Gastrocnemius medialis (tissue), 4 donors: ENCODE data around the gene SPRYD4.

Experiments
- POLR2A ChIP-seq, 2 donors: fragments of 450-650 bp; IDR thresholded peaks; one replicate each; pipeline ENCODE4 v1.6.1; 2017; ENCODE audit warnings: antibody characterized with exemption in 2 of 2, mild to moderate bottlenecking in 2 of 2, moderate library complexity in 2 of 2
- TF ChIP-seq, protein P1 (sequence below), 5 experiments: fragments of 450-650 bp in 3 of 5; fragments of 200-600 bp in 2 of 5; sonication (generic) in 2 of 5; IDR thresholded peaks in 4 of 5; conservative IDR thresholded peaks in 1 of 5; 1 replicate in 4 of 5; 2 replicates in 1 of 5; pipeline ENCODE4 v1.5.1; 2016 to 2019; ENCODE audit warnings: antibody characterized with exemption in 5 of 5, mild to moderate bottlenecking in 3 of 5, moderate library complexity in 3 of 5

DNA sequence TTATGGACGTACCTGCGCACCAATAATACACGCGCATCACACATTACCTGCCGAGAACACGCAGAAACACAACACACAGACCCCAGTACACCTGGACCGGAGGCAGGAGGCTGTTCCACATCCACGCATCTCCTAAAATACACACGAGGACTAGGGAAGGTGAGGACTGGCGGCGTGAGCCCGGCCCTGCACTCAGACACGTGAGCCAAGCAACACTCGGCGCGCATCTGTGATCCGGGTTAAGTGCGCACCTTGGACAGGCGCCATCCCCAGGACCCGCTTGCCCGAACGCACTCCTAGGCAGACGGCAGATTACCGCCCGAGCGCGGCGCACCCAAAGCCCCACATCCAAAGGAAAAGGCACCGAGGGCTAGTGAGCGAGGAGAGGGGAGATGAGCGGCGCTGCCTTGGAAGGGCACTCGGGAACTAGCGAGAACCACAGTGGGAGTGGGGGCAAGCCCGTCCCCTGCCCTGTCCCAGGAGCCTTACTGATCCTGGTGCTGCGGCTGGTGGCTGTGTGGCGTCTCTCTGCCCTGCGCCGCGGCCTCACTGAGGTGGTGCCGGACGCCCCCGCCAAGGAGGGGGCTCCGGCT, 19.2 kb downstream of the SPRYD4 start:
- TF ChIP-seq POLR2A (IDR thresholded peaks at IDR 0.05): no peak
- TF ChIP-seq, protein P1, sequence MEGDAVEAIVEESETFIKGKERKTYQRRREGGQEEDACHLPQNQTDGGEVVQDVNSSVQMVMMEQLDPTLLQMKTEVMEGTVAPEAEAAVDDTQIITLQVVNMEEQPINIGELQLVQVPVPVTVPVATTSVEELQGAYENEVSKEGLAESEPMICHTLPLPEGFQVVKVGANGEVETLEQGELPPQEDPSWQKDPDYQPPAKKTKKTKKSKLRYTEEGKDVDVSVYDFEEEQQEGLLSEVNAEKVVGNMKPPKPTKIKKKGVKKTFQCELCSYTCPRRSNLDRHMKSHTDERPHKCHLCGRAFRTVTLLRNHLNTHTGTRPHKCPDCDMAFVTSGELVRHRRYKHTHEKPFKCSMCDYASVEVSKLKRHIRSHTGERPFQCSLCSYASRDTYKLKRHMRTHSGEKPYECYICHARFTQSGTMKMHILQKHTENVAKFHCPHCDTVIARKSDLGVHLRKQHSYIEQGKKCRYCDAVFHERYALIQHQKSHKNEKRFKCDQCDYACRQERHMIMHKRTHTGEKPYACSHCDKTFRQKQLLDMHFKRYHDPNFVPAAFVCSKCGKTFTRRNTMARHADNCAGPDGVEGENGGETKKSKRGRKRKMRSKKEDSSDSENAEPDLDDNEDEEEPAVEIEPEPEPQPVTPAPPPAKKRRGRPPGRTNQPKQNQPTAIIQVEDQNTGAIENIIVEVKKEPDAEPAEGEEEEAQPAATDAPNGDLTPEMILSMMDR (IDR thresholded peaks at IDR 0.05 in 4 of 5, conservative IDR thresholded peaks at IDR 0.05 in 1 of 5): no peak
